ENCODE measurements around the gene DCANP1. TPM values are rescaled to one million over a fixed set of nuclear protein-coding genes. Genes with fewer than 3 reads are reported as not detected.

DCANP1 gene
- total and polyA plus RNA-seq, 9 of the 15 experiments (the other 6 are each of a cell fraction or from before 2014, with no cell fraction given): not detected

GRCh38 chr5:135487037-135487395, 39.9 kb upstream of the DCANP1 start (continued):
- TF ChIP-seq TGIF2 (CRISPR knock-in tag; IDR thresholded peaks at IDR 0.05) (no peak), SETDB1 (IDR thresholded peaks at IDR 0.05; ENCODE audit: low read length) (no peak), ZNF41 (CRISPR knock-in tag; conservative IDR thresholded peaks at IDR 0.05) (no peak), PHF21A (IDR thresholded peaks at IDR 0.05; ENCODE audit: borderline replicate concordance, low read depth) (no peak), CBX1 (IDR thresholded peaks at IDR 0.05; ENCODE audit: low read depth) (no peak)

DNA sequence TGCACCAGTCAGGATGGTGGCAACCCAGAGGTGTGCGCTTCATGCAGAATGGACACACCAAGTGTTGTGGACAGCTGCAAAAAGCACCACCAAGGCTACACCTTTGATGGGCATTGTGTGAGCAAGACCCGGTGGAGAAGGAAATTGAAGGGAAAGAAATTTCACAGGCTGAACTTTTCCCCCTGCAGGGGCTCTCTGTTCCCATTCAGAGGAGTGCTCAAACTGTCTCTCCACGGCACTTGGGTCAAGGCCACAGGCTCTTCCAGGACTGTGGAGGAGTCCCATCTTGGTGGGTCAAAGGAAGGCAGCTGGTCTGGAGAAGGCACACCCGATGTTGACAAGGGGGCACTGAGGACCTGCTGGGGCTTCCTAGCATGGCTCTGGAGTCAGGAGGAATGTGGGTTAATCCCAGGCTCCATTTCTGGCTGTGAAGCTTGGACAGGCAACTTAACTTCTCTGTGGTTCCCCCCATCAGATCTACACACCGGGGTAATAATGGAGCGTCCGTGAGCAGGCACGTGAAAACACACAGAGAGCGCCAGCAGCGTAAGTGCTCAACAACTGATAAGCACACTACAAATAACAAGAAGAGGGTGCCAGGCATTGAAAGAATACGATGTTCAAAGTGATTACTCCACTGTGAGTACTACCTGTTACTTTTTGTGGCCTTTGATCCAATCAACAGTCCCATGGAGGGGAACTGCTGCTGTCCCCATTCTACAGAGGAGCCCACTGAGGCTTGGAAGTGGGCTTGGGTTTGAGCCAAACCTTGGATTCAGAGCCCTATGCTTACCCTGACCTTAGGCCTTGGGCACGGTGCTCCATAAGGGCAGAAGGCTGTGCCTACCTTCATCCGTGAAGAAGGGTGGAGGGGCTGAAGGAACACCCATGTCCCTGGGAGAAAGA, 39.2 kb upstream of the DCANP1 start:
- no TSS peak for BruUV-seq (replicated peaks)
- DNase-seq (ENCODE audit: extremely low read depth in 1 of 4, low spot score in 3 of 4) (no peak), FAIRE-seq (no peak), ATAC-seq (no peak)
- Histone ChIP-seq H3K9ac (ENCODE audit: insufficient read depth in 1 of 2, low read depth in 2 of 2, low read length in 2 of 2) (no peak overlapping the region), H3K27ac (ENCODE audit: extremely low read depth, low read depth, low read length) (no peak overlapping the region), H3K36me3 (ENCODE audit: control insufficient read depth, insufficient read depth, low read length) (no peaks in the 10 kb centered on the region), H4K20me1 (replicated peaks; ENCODE audit: control insufficient read depth, insufficient read depth, low read length) (peaks cover 6% of the 10 kb centered on the region; the same call in 1 of the 2 replicates), H3K9me1 (ENCODE audit: control insufficient read depth, insufficient read depth, low read length) (peaks cover 9% of the 10 kb centered on the region), H3K9me3 (replicated peaks; ENCODE audit: control insufficient read depth, insufficient read depth, low read depth, low read length) (no peaks in the 10 kb centered on the region), H2AFZ (ENCODE audit: low read depth, low read length) (no peak overlapping the region), H3K79me2 (ENCODE audit: control insufficient read depth, insufficient read depth, low read length) (no peaks in the 10 kb centered on the region; the same call in 2 of the 3 replicates), H3K4me2 (ENCODE audit: insufficient read depth, low read length) (no peak overlapping the region), H3K4me3 (no peak overlapping the region), H3K4me1 (replicated peaks in 1 of 2; ENCODE audit: control insufficient read depth in 2 of 2, insufficient read depth in 2 of 2, low read length in 2 of 2) (peaks cover 21 to 41% of the 10 kb centered on the region in 2 experiments), H3K27me3 (ENCODE audit: control insufficient read depth in 2 of 2, insufficient read depth in 2 of 2, low read length in 2 of 2) (peaks cover 0 to 4% of the 10 kb centered on the region in 2 experiments; a peak in 2 of 5 replicates)
- ChIA-PET POLR2A (interaction anchor here (1.2 kb wide), 1 partner anchor 23 kb away, joined by 6 read pairs; no protein-coding TSS in a partner anchor), CTCF (ENCODE audit: low intra/inter-chr PET ratio) (no interaction called here)
- 34% methylated on average over 13 of the region's 13 CpGs for WGBS (ENCODE audit: insufficient coverage, low coverage, missing lambda C conversion rate)
- intact Hi-C loops (cut with micrococcal nuclease): no loop called here
- in situ Hi-C loops (cut with MboI): no loop called here
- no peak for TF ChIP-seq MEF2D (tag; conservative IDR thresholded peaks at IDR 0.05; ENCODE audit: low read depth)
- no peak for TF ChIP-seq ZBTB34 (CRISPR knock-in tag; IDR thresholded peaks at IDR 0.05)
- TF ChIP-seq, protein P1, sequence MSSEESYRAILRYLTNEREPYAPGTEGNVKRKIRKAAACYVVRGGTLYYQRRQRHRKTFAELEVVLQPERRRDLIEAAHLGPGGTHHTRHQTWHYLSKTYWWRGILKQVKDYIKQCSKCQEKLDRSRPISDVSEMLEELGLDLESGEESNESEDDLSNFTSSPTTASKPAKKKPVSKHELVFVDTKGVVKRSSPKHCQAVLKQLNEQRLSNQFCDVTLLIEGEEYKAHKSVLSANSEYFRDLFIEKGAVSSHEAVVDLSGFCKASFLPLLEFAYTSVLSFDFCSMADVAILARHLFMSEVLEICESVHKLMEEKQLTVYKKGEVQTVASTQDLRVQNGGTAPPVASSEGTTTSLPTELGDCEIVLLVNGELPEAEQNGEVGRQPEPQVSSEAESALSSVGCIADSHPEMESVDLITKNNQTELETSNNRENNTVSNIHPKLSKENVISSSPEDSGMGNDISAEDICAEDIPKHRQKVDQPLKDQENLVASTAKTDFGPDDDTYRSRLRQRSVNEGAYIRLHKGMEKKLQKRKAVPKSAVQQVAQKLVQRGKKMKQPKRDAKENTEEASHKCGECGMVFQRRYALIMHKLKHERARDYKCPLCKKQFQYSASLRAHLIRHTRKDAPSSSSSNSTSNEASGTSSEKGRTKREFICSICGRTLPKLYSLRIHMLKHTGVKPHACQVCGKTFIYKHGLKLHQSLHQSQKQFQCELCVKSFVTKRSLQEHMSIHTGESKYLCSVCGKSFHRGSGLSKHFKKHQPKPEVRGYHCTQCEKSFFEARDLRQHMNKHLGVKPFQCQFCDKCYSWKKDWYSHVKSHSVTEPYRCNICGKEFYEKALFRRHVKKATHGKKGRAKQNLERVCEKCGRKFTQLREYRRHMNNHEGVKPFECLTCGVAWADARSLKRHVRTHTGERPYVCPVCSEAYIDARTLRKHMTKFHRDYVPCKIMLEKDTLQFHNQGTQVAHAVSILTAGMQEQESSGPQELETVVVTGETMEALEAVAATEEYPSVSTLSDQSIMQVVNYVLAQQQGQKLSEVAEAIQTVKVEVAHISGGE (CRISPR knock-in tag; IDR thresholded peaks at IDR 0.05): 0 out of 6 replicates have a peak, but pooled peaks of 1 of the 3 experiments have one; percentile 18
- peak; percentile 48; the same call in 1 of the 2 replicates for TF ChIP-seq BCOR (IDR thresholded peaks at IDR 0.05)
- peak; percentile 76 for TF ChIP-seq RBM25 (IDR thresholded peaks at IDR 0.05; ENCODE audit: low read depth, low read length, severe bottlenecking)
- TF ChIP-seq BHLHE40 (IDR thresholded peaks at IDR 0.05; ENCODE audit: low read length): peak; percentile 56; the same call in 1 of the 2 replicates
- TF ChIP-seq MTA2 (IDR thresholded peaks at IDR 0.05; ENCODE audit: low read depth): no peak
- TF ChIP-seq ZNF589 (CRISPR knock-in tag; IDR thresholded peaks at IDR 0.05; ENCODE audit: low read depth): no peak
- no peak for TF ChIP-seq MECOM (CRISPR knock-in tag; IDR thresholded peaks at IDR 0.05)
